Panc1 (cell line): Measurements from ENCODE around the gene MAPK11. TPM values are rescaled to one million over a fixed set of nuclear protein-coding genes. Genes with fewer than 3 reads are reported as not detected.

Source experiments
- ATAC-seq: fragments of 200-7000 bp; cut with Tn5 transposase; 2 replicates; pipeline ENCODE4 v1.9.1; 2020; ENCODE audit warnings: mild to moderate bottlenecking, moderate library complexity
- BruUV-seq: library from RNA; stranded (reverse); fragments of 400-500 nt; replicated peaks from 2 replicates; lab custom pipeline; 2021; lab: Mats Ljungman, UMichigan
- CTCF ChIA-PET: fragments of 300-600 bp; sonication (Branson Sonifier 250); formaldehyde crosslinking; loops from one replicate; lab custom pipeline; 2022; ENCODE audit warnings: antibody characterized with exemption; lab: Charles Lee
- POLR2A ChIA-PET: fragments of 300-600 bp; sonication (Branson Sonifier 250); formaldehyde crosslinking; loops from one replicate; lab custom pipeline; 2022; ENCODE audit warnings: antibody characterized with exemption; lab: Charles Lee
- DNase-seq: peaks from one replicate; pipeline ENCODE4 v3.0.0-alpha.2; 2010; ENCODE audit warnings: low read depth, low spot score
- H3K27ac ChIP-seq: 2 replicates; pipeline ENCODE4 v1.5.1; 2011; ENCODE audit warnings: mild to moderate bottlenecking, low read length, inconsistent platforms
- H3K27me3 ChIP-seq: fragments of 200-500 bp; sonication (Bioruptor generic); 2 replicates; pipeline ENCODE4 v1.6.0; 2014; ENCODE audit warnings: low read length, inconsistent platforms; ENCODE audit not compliant: control insufficient read depth, insufficient read depth
- H3K36me3 ChIP-seq: fragments of 200-500 bp; sonication (Bioruptor generic); 2 replicates; pipeline ENCODE4 v1.5.1; 2014; ENCODE audit warnings: inconsistent platforms, mild to moderate bottlenecking, low read length, moderate library complexity; ENCODE audit not compliant: control insufficient read depth, insufficient read depth
- H3K4me1 ChIP-seq: 2 replicates; pipeline ENCODE4 v1.5.1; 2011; ENCODE audit warnings: inconsistent platforms, mild to moderate bottlenecking, low read length, moderate library complexity; ENCODE audit not compliant: control insufficient read depth, insufficient read depth
- H3K4me3 ChIP-seq, 2 experiments: 2 replicates each; pipeline ENCODE4 v1.5.1; 2011 to 2012; ENCODE audit warnings: low read depth in 2 of 2, low read length in 2 of 2, mild to moderate bottlenecking in 2 of 2, inconsistent platforms in 1 of 2, moderate library complexity in 1 of 2
- H3K9me3 ChIP-seq: fragments of 200-500 bp; sonication (Bioruptor generic); 2 replicates; pipeline ENCODE4 v1.5.1; 2014; ENCODE audit warnings: low read depth, mild to moderate bottlenecking, inconsistent platforms, low read length, moderate library complexity; ENCODE audit not compliant: control insufficient read depth, insufficient read depth
- POLR2AphosphoS5 ChIP-seq: IDR thresholded peaks from 2 replicates; pipeline ENCODE4 v1.6.1; 2012; ENCODE audit warnings: mild to moderate bottlenecking, low read depth, low read length, moderate library complexity
- SIN3A ChIP-seq: IDR thresholded peaks from 2 replicates; pipeline ENCODE4 v1.6.1; 2012; ENCODE audit warnings: low read depth, mild to moderate bottlenecking, low read length, moderate library complexity, borderline replicate concordance; ENCODE audit not compliant: insufficient read depth
- TCF7L2 ChIP-seq: IDR thresholded peaks from 2 replicates; pipeline ENCODE4 v1.6.1; 2011; ENCODE audit warnings: mild to moderate bottlenecking, low read depth, low read length, inconsistent platforms
- in situ Hi-C: cut with HindIII; loops from 2 replicates; pipeline ENCODE4 v1.10.0; 2016; ENCODE audit warnings: low sequenced_read_pairs, low pct_unique_long_range_greater_than_20kb
- intact Hi-C: fragments of 100-400 bp; cut with micrococcal nuclease; formaldehyde crosslinking; loops from one replicate; pipeline ENCODE4 v1.10.0; 2022; ENCODE audit not compliant: unreplicated experiment
- total RNA-seq: library from RNA; stranded (reverse); gene quantifications from one replicate; pipeline ENCODE4 v1.2.1, GENCODE V29; 2021; ENCODE audit not compliant: unreplicated experiment
- TF ChIP-seq, protein P1 (sequence below): fragments of 450-650 bp; IDR thresholded peaks from 2 replicates; pipeline ENCODE4 v1.5.1; 2017; ENCODE audit warnings: mild to moderate bottlenecking
- TF ChIP-seq, protein P2 (sequence below), 2 experiments: IDR thresholded peaks; 2 replicates each; pipeline ENCODE4 v1.6.1; 2011 to 2012; ENCODE audit warnings: low read depth in 2 of 2, control low read depth in 1 of 2, low read length in 1 of 2, mild to moderate bottlenecking in 1 of 2, moderate library complexity in 1 of 2; ENCODE audit not compliant: insufficient read depth in 1 of 2

The MAPK11 gene
- total RNA-seq, 1 experiment from 2014 or later, result 77.7 TPM

DNA sequence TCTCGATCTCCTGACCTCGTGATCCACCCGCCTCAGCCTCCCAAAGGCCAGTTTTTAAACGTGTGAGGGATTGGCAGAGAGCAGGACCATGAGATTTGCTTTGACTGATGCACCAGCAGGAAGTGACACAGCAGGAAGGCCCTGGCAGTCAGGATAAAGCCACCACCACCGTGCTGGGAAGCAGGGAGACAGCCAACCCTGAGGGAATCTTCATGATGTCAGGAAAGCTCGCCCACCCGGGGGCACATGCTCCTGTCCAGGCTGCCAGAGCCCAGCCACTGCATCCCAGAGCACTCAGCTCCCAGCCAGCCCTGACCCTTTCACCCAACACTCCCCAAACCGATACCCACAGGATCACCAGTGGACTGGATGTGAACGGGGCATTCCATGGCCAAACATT lies 31.4 kb downstream of the MAPK11 start:
- Histone ChIP-seq H3K4me1 (no peaks in the 10 kb centered on the region), H3K9me3 (no peaks in the 10 kb centered on the region), H3K4me3 (no peak overlapping the region), H3K36me3 (no peaks in the 10 kb centered on the region), H3K27me3 (no peaks in the 10 kb centered on the region), H3K27ac (no peak overlapping the region)
- TF ChIP-seq, protein P1, sequence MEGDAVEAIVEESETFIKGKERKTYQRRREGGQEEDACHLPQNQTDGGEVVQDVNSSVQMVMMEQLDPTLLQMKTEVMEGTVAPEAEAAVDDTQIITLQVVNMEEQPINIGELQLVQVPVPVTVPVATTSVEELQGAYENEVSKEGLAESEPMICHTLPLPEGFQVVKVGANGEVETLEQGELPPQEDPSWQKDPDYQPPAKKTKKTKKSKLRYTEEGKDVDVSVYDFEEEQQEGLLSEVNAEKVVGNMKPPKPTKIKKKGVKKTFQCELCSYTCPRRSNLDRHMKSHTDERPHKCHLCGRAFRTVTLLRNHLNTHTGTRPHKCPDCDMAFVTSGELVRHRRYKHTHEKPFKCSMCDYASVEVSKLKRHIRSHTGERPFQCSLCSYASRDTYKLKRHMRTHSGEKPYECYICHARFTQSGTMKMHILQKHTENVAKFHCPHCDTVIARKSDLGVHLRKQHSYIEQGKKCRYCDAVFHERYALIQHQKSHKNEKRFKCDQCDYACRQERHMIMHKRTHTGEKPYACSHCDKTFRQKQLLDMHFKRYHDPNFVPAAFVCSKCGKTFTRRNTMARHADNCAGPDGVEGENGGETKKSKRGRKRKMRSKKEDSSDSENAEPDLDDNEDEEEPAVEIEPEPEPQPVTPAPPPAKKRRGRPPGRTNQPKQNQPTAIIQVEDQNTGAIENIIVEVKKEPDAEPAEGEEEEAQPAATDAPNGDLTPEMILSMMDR, result no peak
- TF ChIP-seq TCF7L2, result no peak
- no peak for TF ChIP-seq SIN3A
- no peak for TF ChIP-seq POLR2AphosphoS5
- TF ChIP-seq, protein P2, sequence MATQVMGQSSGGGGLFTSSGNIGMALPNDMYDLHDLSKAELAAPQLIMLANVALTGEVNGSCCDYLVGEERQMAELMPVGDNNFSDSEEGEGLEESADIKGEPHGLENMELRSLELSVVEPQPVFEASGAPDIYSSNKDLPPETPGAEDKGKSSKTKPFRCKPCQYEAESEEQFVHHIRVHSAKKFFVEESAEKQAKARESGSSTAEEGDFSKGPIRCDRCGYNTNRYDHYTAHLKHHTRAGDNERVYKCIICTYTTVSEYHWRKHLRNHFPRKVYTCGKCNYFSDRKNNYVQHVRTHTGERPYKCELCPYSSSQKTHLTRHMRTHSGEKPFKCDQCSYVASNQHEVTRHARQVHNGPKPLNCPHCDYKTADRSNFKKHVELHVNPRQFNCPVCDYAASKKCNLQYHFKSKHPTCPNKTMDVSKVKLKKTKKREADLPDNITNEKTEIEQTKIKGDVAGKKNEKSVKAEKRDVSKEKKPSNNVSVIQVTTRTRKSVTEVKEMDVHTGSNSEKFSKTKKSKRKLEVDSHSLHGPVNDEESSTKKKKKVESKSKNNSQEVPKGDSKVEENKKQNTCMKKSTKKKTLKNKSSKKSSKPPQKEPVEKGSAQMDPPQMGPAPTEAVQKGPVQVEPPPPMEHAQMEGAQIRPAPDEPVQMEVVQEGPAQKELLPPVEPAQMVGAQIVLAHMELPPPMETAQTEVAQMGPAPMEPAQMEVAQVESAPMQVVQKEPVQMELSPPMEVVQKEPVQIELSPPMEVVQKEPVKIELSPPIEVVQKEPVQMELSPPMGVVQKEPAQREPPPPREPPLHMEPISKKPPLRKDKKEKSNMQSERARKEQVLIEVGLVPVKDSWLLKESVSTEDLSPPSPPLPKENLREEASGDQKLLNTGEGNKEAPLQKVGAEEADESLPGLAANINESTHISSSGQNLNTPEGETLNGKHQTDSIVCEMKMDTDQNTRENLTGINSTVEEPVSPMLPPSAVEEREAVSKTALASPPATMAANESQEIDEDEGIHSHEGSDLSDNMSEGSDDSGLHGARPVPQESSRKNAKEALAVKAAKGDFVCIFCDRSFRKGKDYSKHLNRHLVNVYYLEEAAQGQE (IDR thresholded peaks at IDR 0.05; ENCODE audit: insufficient read depth in 1 of 2, low read depth in 2 of 2, low read length in 1 of 2), result no peak
- intact Hi-C loops (no loop called here), in situ Hi-C loops (no loop called here)
- ATAC-seq, result no peak
- DNase-seq, result no peak
- ChIA-PET CTCF (no interaction called here), POLR2A (no interaction called here)
- BruUV-seq, result no TSS peak

DNA sequence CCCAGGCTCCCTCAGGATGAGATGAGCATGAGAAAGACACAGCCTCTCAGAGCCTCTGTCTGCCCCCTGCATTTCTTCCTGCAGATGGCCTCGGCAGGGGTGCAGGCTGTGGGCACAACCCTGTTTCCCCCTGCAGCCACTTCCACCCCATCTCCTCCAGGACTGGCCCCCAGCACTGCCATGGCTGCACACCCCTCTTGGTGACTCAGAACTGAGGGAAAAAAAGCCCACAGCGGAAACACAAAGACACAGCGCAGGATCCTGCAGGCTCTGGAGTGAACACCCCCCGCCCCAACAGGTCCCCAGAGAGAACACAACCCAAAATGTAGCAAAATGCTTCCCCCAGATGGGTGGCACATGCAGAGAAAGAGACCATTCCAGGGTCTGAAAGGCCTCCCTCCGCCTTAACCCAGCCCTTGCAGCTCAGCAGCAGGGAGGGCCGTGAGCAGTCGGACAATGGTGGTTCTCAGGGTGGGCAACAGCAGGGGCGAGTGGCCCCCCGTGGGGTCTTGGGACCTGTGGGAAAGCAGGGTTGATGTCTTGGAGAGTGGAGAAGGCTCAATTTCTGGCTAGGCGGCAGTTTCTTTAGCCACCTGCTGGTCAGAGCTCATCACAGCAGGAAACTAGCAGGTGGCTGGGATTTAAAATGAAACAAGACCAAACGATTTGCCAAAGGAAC lies 33.3 kb downstream of the MAPK11 start:
- Histone ChIP-seq H3K27me3 (no peaks in the 10 kb centered on the region), H3K36me3 (no peaks in the 10 kb centered on the region), H3K9me3 (no peaks in the 10 kb centered on the region), H3K4me3 (no peak overlapping the region), H3K27ac (no peak overlapping the region), H3K4me1 (no peaks in the 10 kb centered on the region)
- no peak for ATAC-seq
- BruUV-seq, result no TSS peak
- intact Hi-C loops (no loop called here), in situ Hi-C loops (no loop called here)
- ChIA-PET CTCF (interaction anchor here (0.6 kb wide), 1 partner anchor 94 kb away, joined by 5 read pairs; no protein-coding TSS in a partner anchor), POLR2A (no interaction called here)
- no peak for DNase-seq
- no peak for TF ChIP-seq SIN3A
- no peak for TF ChIP-seq POLR2AphosphoS5
- TF ChIP-seq, protein P2 (IDR thresholded peaks at IDR 0.05; ENCODE audit: insufficient read depth in 1 of 2, low read depth in 2 of 2, low read length in 1 of 2), result no peak
- no peak for TF ChIP-seq TCF7L2
- TF ChIP-seq, protein P1, result no peak; the same call in 1 of the 2 replicates
